ENCODE results near the gene SH3RF2.

Gene SH3RF2

GRCh38 chr5:145921211-145921610, 15.2 kb upstream of the SH3RF2 start:
- no peak for DNase-seq (ENCODE audit: low spot score)

GRCh38 chr5:145922059-145922458, 14.3 kb upstream of the SH3RF2 start:
- no peak for DNase-seq (ENCODE audit: low spot score)

GRCh38 chr5:145923405-145923804, 13.0 kb upstream of the SH3RF2 start:
- DNase-seq (ENCODE audit: low spot score), result no peak

- no peak for DNase-seq (ENCODE audit: low spot score)
Observed at GRCh38 chr5:145924849-145925248, 11.5 kb upstream of the SH3RF2 start.

- DNase-seq (ENCODE audit: low spot score), result no peak
Observed at GRCh38 chr5:145925353-145925752, 11.0 kb upstream of the SH3RF2 start.

- no peak for DNase-seq (ENCODE audit: low spot score)
Observed at GRCh38 chr5:145925803-145926202, 10.6 kb upstream of the SH3RF2 start.

- no peak for DNase-seq (ENCODE audit: low spot score)
Observed at GRCh38 chr5:145931718-145932117, 4.7 kb upstream of the SH3RF2 start.

- DNase-seq (ENCODE audit: low spot score), result no peak
Observed at GRCh38 chr5:145934276-145934675, 2.1 kb upstream of the SH3RF2 start.

- no peak for DNase-seq (ENCODE audit: low spot score)
Observed at GRCh38 chr5:145937432-145938250, 1.3 kb downstream of the SH3RF2 start.

GRCh38 chr5:145938776-145939539, 2.6 kb downstream of the SH3RF2 start:
- no peak for DNase-seq (ENCODE audit: low spot score)

GRCh38 chr5:145939540-145940065, 3.2 kb downstream of the SH3RF2 start:
- DNase-seq (ENCODE audit: low spot score), result no peak

GRCh38 chr5:145941096-145941447, 4.7 kb downstream of the SH3RF2 start:
- DNase-seq (ENCODE audit: low spot score), result no peak

- DNase-seq (ENCODE audit: low spot score), result no peak
Observed at GRCh38 chr5:145941448-145942130, 5.2 kb downstream of the SH3RF2 start.

- DNase-seq (ENCODE audit: low spot score), result no peak
Observed at GRCh38 chr5:145942201-145942600, 5.8 kb downstream of the SH3RF2 start.

GRCh38 chr5:145942749-145943148, 6.4 kb downstream of the SH3RF2 start:
- no peak for DNase-seq (ENCODE audit: low spot score)

GRCh38 chr5:145943674-145944121, 7.3 kb downstream of the SH3RF2 start:
- no peak for DNase-seq (ENCODE audit: low spot score)

GRCh38 chr5:145944328-145944727, 8.0 kb downstream of the SH3RF2 start:
- no peak for DNase-seq (ENCODE audit: low spot score)

GRCh38 chr5:145945620-145946111, 9.3 kb downstream of the SH3RF2 start:
- no peak for DNase-seq (ENCODE audit: low spot score)

- DNase-seq (ENCODE audit: low spot score), result no peak
Observed at GRCh38 chr5:145946112-145946861, 9.9 kb downstream of the SH3RF2 start.

- DNase-seq (ENCODE audit: low spot score), result no peak
Observed at GRCh38 chr5:145947581-145947980, 11.2 kb downstream of the SH3RF2 start.

- no peak for DNase-seq (ENCODE audit: low spot score)
Observed at GRCh38 chr5:145948047-145948446, 11.7 kb downstream of the SH3RF2 start.
